Stimulated activated CD4-positive, alpha-beta T cell treated with anti-CD3 and anti-CD28 coated beads, Interleukin-2, amount 100 ng/mL, for 48 hours (primary cell): ENCODE measurements around the gene FGL2.
"Not testable (repeated sequence)": the region's sequence is repeated elsewhere in the genome, so short reads cannot be mapped to it uniquely, and the experiment has no call there.

Experiments
- DNase-seq, 2 donors: peaks; one replicate each; pipeline ENCODE4 v3.0.0-alpha.2; 2020

FGL2 gene, protein sequence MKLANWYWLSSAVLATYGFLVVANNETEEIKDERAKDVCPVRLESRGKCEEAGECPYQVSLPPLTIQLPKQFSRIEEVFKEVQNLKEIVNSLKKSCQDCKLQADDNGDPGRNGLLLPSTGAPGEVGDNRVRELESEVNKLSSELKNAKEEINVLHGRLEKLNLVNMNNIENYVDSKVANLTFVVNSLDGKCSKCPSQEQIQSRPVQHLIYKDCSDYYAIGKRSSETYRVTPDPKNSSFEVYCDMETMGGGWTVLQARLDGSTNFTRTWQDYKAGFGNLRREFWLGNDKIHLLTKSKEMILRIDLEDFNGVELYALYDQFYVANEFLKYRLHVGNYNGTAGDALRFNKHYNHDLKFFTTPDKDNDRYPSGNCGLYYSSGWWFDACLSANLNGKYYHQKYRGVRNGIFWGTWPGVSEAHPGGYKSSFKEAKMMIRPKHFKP

DNA sequence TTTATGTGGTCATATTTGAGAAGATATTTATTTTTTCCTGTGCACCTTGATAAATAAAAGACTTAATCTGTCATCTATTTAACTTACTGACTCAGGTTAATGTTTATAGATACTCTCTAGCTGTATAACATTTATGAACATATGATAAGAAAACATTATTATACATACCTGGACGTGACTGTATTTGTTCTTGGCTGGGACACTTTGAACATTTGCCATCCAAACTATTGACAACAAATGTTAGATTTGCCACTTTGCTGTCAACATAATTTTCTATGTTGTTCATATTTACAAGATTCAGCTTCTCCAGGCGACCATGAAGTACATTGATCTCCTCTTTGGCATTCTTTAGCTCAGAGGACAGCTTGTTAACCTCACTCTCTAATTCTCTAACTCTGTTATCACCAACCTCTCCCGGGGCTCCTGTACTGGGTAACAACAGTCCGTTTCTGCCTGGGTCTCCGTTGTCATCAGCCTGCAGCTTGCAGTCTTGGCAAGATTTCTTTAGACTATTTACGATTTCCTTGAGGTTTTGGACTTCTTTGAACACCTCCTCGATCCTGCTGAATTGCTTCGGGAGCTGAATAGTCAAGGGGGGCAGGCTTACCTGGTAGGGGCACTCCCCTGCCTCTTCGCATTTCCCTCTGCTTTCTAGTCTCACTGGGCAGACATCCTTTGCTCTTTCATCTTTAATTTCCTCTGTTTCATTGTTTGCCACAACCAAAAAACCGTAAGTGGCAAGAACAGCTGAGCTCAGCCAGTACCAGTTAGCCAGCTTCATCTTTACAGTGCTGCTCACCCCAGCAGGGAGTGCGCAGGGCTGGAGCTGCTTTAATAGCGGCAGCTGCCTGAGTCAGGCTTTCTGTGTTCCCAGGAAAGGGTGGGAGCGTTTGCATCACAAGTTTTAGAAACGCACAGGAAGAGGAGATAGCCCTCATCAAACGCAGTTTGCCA is at the start of gene FGL2:
TSS of gene FGL2 (minus strand) at position 807 of the 954 bp plus-strand sequence. CDS start at position 781, 26 bp downstream.
- DNase-seq, result no peak

DNA sequence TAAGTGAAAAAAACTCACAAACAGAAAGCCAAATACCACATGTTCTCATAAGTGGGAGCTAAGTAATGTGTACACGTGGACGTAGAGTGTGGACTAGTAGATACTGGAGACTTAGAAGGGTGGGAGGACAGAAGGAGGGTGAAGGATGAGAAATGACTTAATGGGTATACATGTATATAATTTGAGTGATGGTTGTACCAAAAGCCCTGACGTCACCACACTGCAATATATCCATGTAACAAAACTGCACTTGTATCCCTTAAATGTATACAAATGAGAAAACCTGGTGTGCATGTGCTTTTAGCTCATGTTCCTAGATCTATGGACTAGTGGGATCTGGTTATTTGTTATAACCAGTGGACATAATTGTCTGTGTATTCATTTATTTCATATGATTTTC is 48.5 kb upstream of the FGL2 start:
- DNase-seq, result no peak

DNA sequence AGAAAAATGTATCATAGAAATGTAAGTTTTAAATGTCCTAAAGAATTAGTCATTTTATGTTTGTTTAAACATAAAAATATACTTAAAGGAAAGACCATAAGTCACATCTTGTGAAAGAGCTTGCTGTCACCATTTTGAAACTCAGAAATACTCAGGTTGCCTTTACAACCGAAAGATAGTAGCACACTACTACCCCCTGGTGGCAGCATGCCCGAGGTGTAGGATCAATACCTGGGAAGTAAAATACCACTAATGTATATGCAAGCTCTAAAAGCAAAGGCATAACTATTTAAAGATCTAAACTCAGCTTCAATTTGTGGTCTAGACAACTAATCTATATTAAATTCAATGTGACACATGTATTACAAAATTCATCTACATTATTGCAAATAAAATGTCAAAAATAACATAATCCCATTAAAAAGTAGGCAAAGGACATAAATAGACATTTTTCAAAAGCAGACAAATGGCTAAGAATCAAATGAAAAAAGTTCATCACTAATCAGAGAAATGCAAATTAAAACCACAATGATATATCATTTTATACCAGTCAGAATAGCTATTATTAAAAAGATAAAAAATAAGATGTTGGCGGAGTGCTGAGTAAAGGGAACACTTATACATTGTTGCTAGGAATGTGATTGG is 47.7 kb upstream of the FGL2 start:
- DNase-seq, result peak; percentile 90 to 92

DNA sequence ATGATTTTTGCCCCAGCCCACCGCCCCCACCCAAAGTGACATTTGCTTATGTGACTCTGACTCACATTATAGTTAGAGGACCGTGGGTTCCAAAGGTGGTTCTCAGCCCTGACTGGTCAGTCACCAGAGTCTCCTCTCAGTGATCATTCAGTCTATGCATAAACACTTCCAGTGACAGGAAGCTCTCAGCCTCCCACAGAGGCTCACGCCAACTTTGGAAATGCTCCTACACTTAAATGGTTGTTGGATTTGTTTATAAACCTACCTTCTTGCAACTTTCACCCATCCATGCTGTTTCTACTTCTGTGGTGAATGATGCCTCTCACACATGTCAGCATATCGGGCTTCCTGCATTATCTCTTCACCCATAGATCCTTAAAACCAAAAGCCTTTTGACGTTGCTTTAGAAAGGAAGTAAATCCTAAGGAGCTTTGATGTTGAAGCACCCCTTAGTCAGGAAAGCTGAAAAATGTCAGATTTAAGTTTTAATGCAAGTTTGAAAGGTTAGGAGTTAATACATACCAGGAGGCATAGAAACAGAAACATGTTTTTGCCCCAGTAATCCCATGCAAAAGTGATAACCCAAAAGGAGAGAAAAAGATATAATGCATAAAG is 46.5 kb upstream of the FGL2 start:
- no peak for DNase-seq

DNA sequence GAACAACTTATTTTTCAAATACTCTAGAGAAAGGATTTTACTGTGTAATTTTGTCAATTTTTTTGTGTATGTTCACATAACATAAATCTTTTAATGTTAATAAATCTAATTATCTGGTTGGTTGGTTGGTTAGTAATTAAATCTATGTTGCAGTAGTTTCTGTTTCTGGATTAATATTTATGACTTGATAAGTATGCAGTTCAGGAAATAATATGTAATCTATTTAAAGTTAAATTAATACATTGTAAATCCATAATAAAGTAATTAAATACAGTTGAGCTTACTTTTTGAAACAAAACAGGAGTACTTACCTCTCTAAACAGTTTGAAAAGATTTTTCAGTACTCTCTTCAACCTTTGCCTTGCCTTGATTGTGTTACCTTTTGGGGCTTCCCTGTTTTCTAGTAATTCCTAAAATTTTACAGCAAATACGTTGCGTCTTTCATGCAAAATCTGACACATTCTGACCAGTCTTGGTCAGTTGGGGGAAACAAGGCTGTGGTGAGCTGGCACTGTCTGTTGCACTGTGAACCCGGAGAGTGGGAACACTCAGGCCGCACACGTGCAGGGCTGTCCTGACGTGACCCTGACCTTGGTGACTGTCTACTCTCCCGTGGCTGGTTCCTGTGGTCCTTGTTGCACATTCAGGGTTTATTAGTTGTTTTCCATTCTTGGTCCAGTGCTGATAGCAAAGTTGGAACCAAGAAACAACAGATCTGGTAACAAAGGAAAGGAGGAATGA is 45.6 kb upstream of the FGL2 start:
- DNase-seq, result no peak

DNA sequence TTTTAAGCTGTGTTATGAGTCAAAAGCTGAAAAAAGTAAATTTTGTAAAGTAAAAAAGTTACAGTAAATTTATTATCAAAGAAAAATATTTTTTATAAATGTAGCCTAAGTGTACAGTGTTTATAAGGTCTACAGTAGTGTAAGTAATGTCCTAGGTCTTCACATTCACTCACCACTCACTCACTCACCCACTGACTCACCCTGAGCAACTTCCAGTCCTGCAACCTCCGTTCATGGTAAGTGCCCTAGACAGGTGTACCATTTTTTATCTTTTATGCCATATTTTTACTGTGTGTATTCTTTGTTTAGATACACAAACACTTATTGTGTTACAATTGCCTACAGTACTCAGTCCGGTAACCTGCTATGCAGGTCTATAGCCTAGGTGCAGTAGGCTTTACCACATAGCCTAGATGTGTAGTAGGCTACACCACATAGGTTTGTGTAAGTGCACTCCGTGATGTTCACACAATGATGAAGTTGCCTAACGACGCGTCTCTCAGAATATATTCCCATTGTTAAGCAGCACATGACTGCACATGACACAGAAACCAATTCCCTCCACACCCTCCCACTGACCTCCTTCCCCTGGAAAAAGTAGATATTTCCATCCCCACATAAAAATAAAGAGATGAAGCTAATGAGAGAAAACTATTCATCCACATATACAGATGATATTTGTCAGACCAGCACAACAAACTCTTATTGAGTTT is 44.8 kb upstream of the FGL2 start:
- no peak for DNase-seq

DNA sequence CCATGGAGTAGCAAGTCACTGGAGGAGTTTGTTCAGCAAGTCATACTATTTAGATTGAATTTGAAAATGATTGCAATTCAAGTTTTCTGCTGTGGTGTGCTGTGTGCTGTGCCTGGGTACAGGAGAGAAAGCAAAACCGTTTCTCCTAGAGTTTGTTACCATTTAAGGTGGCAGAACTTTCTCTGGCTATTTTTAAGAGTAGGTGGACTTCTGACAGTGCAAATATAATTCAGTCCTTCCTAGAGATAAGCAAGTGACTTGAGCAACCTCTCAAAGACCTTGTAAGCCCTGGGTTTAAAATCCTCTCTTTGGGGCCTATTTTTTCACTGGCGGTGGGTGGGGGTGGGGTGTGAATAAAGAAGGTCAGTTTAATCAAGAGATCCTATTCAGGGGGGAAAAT is 42.9 kb upstream of the FGL2 start:
- DNase-seq, result no peak

DNA sequence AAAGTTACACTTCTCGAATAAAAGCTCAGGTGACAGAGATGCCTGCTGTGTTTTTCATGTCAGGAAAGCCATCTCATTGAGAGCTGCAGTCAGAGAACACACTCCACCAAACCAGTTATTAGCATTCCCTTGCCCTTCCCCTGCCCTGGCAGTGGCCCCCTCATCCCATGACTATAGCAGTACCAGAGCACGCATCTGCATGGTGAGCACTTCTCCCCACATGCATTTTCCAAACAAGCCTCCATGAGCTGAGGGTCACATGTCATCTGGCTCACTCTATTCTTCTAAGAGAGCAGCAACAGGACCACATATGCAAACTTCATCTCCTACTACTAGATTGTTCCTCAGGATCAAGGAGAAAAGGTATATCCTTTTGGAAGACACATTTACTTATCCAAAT is 42.4 kb upstream of the FGL2 start:
- DNase-seq, result no peak

DNA sequence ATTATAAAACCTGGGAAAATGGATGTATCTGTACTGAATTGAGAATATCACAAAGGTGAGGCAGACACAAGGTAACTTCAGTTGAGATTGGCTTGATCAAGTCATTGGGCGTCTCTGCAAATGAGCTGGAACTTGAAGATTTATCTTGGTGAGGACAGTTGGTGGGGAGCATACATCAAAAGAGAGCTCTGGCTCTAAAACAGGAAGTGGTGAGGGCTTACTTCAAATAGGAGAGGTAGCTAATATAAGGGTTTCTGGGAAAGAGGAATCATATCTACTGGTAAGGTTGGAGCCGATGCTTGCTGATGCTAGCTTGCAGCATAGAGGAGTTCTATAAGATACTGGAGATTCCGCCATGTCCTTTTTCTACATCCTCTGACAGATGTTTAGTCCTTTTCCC is 39.9 kb upstream of the FGL2 start:
- DNase-seq, result no peak

DNA sequence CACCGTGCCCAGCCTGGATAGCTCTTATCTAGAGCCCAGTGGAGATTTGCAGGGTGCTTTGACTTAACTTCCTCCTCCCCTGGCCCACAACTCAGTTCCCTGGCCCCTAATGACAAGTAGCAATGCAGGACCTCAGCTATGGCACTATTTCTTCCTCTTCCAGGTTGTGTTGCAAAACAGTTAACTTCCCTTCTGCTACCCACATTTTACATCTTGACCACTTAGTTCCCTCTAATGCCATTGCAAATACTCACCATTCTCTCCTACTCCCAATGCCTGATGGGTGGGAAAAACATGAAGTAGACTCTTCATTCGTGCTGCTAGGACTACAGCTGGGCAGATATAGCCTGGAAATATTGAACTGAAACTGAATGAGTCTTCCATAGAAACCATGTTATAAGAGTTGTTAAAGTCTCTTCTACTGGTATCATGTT is 39.1 kb upstream of the FGL2 start:
- DNase-seq, result no peak

DNA sequence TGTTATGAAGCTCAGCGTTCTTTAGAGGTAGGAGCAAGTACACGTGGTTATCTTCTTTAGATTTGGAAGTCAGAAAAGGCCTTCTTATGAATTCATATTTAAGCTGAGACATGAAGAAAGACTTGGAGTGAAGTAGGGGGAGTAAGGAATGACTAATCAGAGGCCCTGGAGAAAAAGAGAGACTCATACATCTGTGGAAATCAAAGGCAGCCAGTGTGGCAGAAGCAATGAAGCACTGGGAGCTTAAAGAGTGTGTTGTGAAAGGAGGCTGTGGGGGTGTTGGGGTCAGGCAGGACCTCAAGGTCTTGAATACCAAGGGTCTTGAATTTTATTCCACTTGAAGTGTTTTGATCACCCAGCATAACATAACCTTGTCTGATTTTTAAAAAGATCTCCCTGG is 35.7 kb upstream of the FGL2 start:
- no peak for DNase-seq

DNA sequence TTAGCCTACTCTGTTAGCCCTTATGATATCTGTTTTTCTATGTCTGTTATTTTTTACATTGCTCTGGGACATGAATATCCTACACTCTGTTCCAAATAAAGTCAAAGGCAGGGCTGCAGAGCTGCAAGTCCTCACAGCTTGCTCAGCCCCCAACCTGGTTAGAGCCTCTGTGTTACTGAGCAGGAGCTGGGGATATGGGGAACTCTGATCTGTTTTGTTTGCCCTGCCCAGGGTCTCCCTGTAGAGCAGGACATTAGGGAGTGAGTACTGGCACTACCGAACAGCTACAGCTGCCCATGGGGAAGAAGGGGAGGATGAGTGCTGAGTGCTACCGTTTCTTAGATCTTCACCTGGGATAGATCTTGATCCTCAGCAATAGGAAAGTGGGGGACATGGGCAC is 32.8 kb upstream of the FGL2 start:
- no peak for DNase-seq

DNA sequence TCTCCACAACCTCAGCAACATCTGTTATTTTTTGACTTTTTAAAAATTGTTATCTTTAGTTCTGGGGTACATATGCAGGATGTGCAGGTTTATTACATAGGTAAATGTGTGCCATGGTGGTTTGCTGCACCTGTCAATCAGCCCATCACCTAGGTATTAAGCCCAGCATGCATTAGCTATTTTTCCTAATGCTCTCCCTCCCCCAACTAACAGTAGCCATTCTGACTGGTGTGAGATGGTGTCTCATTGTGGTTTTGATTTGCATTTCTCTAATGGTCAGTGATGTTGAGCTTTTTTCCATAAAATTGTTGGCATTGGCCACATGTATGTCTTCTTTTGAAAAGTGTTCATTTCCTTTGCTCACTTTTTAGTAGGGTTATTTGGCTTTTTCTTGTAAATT is 29.2 kb upstream of the FGL2 start:
- not testable (repeated sequence) for DNase-seq

DNA sequence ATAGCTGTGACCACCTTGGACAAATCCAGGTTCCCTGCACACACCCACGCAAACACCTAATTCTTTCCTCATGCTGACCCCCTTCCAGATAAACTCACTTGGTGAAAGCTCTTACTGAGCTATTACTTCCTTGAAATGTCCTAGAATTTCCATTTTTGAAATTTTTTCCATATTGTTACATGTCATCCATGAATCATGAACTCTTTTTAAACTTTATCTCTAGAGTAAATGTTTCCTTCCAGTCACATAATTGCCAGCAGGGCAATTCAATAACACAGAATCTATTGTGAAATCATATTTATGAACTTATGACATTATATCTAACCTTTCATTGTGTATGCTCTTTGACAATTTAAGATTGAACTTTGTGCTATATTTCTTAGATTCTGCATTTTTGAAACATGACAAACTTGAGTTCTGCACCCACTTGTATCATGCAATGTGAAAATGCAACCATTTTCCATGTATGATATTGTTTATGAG is 26.8 kb upstream of the FGL2 start:
- no peak for DNase-seq

DNA sequence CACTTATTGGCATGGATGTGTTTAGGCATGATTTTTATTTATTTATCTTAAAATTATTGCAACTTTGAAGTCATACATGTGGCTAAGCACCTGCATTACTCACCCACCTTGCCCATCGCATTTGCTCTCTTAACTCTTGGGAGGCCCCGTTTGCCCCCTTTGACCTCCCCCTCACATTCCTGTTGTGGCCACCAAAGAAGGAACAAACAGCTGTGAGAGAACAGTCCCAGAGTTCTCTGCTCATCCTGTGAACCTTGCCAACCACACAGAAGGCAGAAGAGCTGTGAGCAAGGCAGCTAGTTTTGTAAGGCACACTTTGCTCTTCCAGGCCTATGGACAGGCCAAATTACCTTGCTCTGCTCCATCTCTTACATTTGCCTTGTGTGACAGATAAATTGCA is 23.6 kb upstream of the FGL2 start:
- no peak for DNase-seq

DNA sequence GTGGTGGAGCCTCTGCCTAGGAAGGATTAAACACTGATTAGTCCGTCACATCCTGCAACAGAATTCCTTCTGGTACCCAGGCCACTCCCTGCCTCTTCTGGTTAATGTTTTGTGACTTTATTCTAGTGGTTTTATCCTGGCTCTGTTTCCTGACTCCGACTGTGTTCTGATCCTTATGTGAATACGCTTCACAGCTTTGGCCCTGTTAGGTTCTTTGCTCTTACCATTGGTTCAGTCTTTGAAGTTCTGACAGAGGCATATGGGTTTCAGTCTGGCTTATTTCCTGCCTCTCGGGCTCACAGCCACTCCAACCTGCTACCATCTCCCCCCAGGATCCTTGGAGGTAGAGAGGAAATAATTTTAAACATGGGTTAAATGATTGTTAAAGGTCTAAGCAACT is 23.2 kb upstream of the FGL2 start:
- DNase-seq, result no peak

DNA sequence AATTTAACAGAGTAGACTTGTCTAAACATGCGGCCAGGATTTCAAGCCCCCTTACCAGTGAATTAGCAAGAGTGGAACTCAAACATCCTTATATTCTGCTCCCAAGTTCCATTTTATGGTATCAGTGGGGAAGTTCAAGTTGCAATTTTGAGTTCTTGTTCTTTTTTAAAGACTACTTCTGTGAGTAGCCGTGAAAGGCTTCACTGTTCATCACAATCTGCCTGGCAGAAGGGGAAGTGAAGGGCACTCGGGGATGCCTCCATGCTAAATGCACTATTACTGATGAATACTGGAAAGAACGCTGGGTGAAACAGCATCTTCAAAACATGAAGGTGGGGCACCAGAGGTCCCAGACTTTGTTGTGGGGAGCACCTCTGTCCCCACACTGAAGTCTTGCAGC is 22.4 kb upstream of the FGL2 start:
- DNase-seq, result no peak

DNA sequence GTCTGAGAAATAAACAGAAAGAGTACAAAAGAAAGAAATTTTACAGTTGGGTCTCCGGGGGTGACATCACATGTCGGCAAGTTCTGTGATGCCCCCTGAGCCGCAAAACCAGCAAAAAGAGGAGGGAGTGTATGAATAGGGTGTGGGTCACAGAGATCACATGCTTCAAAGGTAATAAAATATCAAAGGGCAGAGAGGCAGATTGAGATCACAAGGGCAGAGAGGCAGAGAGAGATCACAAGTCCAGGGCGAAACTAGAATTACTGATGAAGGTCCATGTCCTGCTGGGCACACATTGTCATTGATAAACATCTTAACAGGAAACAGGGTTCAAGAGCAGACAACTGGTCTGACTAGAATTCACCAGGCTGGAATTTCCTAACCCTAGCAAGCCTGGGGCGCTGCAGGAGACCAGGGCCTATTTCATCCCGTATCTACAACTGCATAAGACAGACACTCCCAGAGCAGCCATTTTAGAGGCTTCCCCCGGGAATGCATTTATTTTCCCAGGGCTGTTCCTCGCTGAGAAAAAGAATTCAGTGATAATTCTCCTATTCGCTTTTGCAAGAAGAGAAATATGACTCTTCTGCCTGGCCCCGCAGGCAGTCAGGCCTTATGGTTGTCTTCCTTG is 20.2 kb upstream of the FGL2 start:
- not testable (repeated sequence) for DNase-seq

DNA sequence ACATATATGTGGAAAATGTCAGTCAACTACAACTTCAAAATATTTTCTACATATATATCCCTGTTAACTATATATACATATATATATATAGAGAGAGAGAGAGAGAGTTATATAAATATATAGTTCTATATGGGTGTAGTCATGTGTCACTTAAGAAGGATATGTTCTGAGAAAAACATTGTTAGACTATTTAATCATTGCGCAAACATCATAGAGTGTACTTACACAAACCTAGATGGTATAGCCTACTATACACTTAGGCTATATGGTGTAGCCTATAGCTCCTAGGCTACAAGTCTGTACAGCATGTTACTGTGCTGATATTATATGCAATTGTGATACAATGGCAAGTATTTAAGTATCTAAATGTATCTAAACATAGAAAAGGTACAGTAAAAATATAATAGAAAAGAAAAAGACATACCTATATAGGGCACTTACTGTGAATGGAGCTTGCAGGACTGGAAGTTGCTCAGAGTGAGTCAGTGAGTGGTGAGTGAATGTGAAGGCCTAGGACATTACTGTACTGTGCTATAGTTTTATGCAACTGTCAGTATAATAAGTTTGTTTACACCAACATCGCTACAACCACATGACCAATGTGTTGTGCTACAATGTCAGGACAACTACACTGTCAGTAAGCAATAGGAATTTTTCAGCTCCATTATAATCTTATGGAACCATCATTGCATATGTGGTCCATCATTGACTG is 18.0 kb upstream of the FGL2 start:
- no peak for DNase-seq

DNA sequence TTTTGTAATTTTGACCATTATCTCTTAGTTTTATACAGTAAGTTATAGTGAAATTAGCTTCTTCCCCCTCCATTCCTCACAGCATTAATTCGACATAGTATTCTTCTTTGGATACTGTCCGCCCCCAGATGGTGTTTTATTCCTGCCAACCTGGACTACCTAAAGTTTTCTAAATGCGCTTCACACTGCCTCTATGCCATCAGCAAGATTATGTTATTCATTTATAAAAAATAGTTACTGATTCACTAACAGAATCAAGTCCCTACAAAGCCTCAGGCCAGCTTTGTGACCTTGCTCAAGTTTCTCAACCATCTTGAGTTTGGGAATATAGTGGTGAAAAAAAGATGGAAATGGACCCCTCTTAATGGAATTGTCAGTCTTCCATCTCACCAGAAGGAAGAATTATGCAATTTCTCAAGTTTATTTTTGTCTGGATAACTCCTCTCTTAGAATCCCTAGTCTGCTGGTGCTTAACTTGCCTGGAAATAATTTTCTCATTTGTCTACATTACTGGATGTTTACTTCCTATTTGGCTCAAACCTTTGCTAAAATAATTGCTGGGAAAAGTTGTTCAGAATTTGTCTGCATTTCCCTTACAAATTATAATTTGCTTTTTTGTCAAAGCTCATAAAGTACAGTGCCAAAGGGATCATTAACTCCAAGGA is 16.7 kb upstream of the FGL2 start:
- DNase-seq, result no peak
